SJSA1 (cell line): ENCODE measurements around the gene SLC22A14. TPM values are rescaled to one million over a fixed set of nuclear protein-coding genes. Genes with fewer than 3 reads are reported as not detected.
"Not testable (repeated sequence)": the region's sequence is repeated elsewhere in the genome, so short reads cannot be mapped to it uniquely, and the experiment has no call there.

Experiments
- DNase-seq, 2 experiments: peaks; one replicate each; pipeline ENCODE4 v3.0.0-alpha.2; 2015 to 2020; ENCODE audit warnings: low spot score in 2 of 2, low read depth in 1 of 2
- H3K27ac ChIP-seq: fragments of 250-450 bp; sonication (Bioruptor Pico); 2 replicates; pipeline ENCODE4 v1.5.1; 2020; ENCODE audit warnings: mild to moderate bottlenecking, moderate library complexity
- H3K27me3 ChIP-seq: fragments of 250-450 bp; sonication (Bioruptor Pico); replicated peaks from 2 replicates; pipeline ENCODE4 v1.5.1; 2020; ENCODE audit warnings: mild to moderate bottlenecking, moderate library complexity
- H3K36me3 ChIP-seq: fragments of 250-450 bp; sonication (Bioruptor Pico); 2 replicates; pipeline ENCODE4 v1.5.1; 2020; ENCODE audit warnings: mild to moderate bottlenecking
- H3K4me1 ChIP-seq: fragments of 250-450 bp; sonication (Bioruptor Pico); replicated peaks from 2 replicates; pipeline ENCODE4 v1.6.1; 2021; ENCODE audit warnings: mild to moderate bottlenecking
- H3K4me3 ChIP-seq: fragments of 250-450 bp; sonication (Bioruptor Pico); 2 replicates; pipeline ENCODE4 v1.5.1; 2020; ENCODE audit warnings: mild to moderate bottlenecking
- H3K9me3 ChIP-seq: fragments of 250-450 bp; sonication (Bioruptor Pico); replicated peaks from 2 replicates; pipeline ENCODE4 v1.5.1; 2020; ENCODE audit warnings: mild to moderate bottlenecking
- total RNA-seq: library from RNA; depleted of rRNA; stranded (reverse); fragments of >200 nt; shearing (Covaris generic); gene quantifications from 2 replicates; pipeline ENCODE4 v1.2.3, GENCODE V29; 2014

SLC22A14 gene
- total RNA-seq, 1 experiment from 2014 or later: not detected

- Histone ChIP-seq H3K27ac (no peak overlapping the region), H3K9me3 (no peaks in the 10 kb centered on the region), H3K27me3 (no peaks in the 10 kb centered on the region), H3K36me3 (no peaks in the 10 kb centered on the region), H3K4me1 (no peaks in the 10 kb centered on the region), H3K4me3 (no peak overlapping the region)
- DNase-seq: no peak
Observed at GRCh38 chr3:38276917-38277630, 5.0 kb upstream of the SLC22A14 start.

DNA sequence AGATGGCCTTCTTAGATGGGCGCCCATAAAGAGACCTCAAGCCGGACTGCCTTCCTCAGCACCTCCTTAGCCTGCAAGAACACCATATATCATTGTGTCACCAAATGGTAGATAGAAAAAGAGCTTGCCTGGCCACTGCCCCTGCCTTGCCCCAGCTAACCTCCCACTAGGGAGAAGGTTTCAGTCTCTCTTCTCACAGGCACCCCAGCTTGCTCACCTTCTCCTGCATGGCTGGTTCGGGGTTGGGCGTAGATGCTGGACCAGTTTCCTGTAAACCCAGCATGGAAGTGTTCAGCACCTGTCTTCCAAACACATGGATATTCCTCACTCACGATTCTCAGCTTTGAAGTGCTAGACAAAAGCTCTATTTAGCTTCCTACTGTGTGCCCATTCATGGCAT is 3.3 kb upstream of the SLC22A14 start:
- Histone ChIP-seq H3K27me3 (no peaks in the 10 kb centered on the region), H3K27ac (no peak overlapping the region), H3K4me1 (no peaks in the 10 kb centered on the region), H3K9me3 (no peaks in the 10 kb centered on the region), H3K4me3 (no peak overlapping the region), H3K36me3 (no peaks in the 10 kb centered on the region)
- no peak for DNase-seq

DNA sequence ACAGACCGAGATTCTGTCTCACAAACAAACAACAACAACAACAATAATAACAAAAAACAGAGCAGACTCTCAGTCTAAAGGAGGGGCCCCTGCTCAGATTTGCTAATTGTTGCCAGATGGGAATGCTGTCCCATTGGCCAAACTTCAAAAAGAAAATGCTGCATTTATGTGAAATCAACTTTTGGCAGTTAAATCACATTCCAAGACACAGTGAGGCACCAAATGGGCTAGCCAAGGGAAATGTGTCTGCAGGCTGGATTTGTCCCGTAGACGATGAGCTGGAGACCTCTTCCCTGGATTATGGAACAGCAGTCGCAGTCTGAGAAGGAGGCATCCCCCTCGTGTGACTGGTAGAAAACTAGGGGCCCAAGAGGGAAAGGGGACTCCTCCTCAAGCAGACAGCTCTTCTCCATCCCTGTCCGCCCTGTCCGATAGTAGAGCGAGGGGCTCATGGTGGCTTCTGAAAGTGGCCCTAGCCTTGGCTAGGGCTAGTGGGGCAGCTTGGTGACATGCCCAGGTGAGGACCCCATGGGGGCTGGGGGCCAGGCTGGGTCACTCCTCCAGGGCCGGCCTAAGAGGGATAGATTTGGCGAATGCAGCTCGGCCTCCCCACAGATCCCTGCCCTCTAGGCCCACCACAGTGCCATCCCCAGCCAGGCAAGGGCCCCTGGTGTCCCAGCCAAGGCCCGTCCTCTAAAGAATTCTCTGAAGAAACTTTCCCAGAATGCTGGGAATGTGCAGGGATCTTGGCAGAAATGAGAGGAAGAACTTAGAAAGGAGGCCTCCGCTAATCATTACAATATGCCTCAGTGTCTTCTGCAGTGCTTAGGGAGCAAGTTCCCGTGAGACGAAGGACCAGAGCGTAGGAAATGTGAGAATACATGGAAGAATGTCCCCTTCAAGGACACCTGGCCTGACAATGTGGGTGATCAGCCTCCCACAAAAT is 2.0 kb downstream of the SLC22A14 start:
- no peaks in the 10 kb centered on the region for H3K4me1 ChIP-seq
- peak in 1 of 2 experiments; percentile 16 for DNase-seq
- H3K9me3 ChIP-seq: no peaks in the 10 kb centered on the region
- no peak overlapping the region for H3K27ac ChIP-seq
- H3K27me3 ChIP-seq: no peaks in the 10 kb centered on the region
- H3K36me3 ChIP-seq: no peaks in the 10 kb centered on the region
- no peak overlapping the region for H3K4me3 ChIP-seq

DNA sequence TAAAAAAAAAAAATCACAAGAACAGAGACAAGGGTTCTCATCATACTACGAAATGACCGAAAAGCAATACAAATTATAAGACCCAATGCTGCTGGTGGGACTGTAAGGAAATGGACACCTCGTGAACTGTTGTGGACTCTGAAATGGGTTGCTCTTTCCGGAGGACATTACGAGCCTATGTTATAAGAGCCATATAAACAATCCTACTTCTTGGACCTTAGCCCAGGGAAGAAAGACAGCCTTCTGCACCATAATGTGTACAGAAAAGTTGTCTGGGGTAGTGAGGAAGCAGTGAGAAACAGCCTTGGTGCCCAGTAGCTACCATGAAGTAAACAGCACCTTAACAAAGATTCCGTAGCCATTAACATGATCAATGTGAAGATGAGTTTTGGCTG is 2.7 kb downstream of the SLC22A14 start:
- no peak for DNase-seq
- no peaks in the 10 kb centered on the region for H3K4me1 ChIP-seq
- no peaks in the 10 kb centered on the region for H3K9me3 ChIP-seq
- no peak overlapping the region for H3K27ac ChIP-seq
- no peaks in the 10 kb centered on the region for H3K36me3 ChIP-seq
- no peaks in the 10 kb centered on the region for H3K27me3 ChIP-seq
- H3K4me3 ChIP-seq: no peak overlapping the region

- not testable (repeated sequence) for H3K36me3 ChIP-seq, H3K9me3 ChIP-seq, DNase-seq, H3K4me1 ChIP-seq, H3K27ac ChIP-seq, H3K4me3 ChIP-seq, H3K27me3 ChIP-seq
Observed at GRCh38 chr3:38289286-38290217, 7.5 kb downstream of the SLC22A14 start.

- H3K4me3 ChIP-seq, H3K36me3 ChIP-seq, H3K4me1 ChIP-seq, DNase-seq, H3K27ac ChIP-seq, H3K27me3 ChIP-seq, H3K9me3 ChIP-seq: not testable (repeated sequence)
Observed at GRCh38 chr3:38297053-38297452, 15.0 kb downstream of the SLC22A14 start.

GRCh38 chr3:38297537-38297936 is 15.4 kb downstream of the SLC22A14 start:
- Histone ChIP-seq H3K4me1 (no peaks in the 10 kb centered on the region), H3K4me3 (no peak overlapping the region), H3K27me3 (no peaks in the 10 kb centered on the region), H3K9me3 (no peaks in the 10 kb centered on the region), H3K36me3 (no peaks in the 10 kb centered on the region), H3K27ac (no peak overlapping the region)
- no peak for DNase-seq

DNA sequence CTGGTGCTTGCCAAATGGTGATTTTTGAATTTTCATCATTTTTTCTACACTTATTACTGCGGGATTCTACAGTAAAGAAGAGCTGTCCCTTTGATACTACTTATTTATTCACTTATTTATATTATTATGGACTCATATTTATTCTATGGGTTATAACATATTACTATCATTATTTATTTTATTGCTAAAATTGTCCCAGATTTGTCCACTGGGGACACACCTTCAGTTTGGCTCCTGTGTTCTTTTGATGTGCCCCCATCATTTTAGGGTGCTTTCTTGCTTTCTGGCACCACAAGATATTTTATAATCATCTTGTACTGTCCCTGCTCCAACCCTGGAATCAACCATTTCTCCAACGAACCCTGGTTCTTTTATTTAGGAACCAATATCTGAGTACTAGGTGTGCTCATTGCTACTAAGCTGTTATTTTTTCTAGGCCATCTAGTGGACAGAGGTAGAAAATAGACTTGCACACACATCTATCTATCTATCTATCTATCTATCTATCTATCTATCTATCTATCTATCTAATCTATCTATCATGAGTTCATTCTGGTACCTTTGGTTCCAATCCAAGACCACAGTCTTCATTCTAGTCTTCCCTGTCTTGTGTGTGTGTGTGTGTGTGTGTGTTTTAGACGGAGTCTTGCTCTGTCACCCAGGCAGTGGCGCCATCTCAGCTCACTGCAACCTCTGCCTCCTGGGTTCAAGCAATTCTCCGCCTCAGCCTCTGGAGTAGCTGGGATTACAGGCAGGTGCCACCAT is 16.0 kb downstream of the SLC22A14 start:
- H3K36me3 ChIP-seq: no peaks in the 10 kb centered on the region
- DNase-seq: no peak
- no peaks in the 10 kb centered on the region for H3K4me1 ChIP-seq
- H3K4me3 ChIP-seq: no peak overlapping the region
- no peaks in the 10 kb centered on the region for H3K27me3 ChIP-seq
- H3K9me3 ChIP-seq: no peaks in the 10 kb centered on the region
- H3K27ac ChIP-seq: no peak overlapping the region

GRCh38 chr3:38306941-38307340 is 24.8 kb downstream of the SLC22A14 start:
- Histone ChIP-seq H3K27ac (no peak overlapping the region), H3K9me3 (no peaks in the 10 kb centered on the region), H3K4me1 (no peaks in the 10 kb centered on the region), H3K4me3 (no peak overlapping the region), H3K36me3 (no peaks in the 10 kb centered on the region), H3K27me3 (peaks cover 9% of the 10 kb centered on the region; the same call in 1 of the 2 replicates)
- no peak for DNase-seq

DNA sequence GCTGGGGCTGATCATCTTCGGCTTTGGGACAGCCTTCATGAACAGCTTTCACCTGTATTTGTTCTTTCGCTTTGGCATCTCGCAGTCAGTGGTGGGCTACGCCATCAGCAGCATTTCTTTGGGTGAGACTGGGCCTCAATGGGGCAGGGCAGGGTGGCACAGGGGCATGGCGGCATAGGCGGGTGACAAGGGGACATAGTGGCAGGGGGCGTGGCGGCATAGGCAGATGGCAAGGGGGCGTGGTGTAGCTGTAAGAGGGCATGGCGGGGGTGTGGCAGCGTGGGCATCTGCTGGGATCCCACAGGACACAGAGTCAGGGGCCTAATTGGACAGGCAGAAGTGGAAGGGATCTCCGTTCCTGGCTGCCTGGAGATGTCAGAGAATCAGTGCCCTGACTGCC is 25.5 kb downstream of the SLC22A14 start:
- no peak overlapping the region for H3K27ac ChIP-seq
- peaks cover 9% of the 10 kb centered on the region; the same call in 1 of the 2 replicates for H3K27me3 ChIP-seq
- H3K9me3 ChIP-seq: no peaks in the 10 kb centered on the region
- H3K36me3 ChIP-seq: no peaks in the 10 kb centered on the region
- no peaks in the 10 kb centered on the region for H3K4me1 ChIP-seq
- no peak overlapping the region for H3K4me3 ChIP-seq
- peak in 1 of 2 experiments; percentile 27 for DNase-seq

DNA sequence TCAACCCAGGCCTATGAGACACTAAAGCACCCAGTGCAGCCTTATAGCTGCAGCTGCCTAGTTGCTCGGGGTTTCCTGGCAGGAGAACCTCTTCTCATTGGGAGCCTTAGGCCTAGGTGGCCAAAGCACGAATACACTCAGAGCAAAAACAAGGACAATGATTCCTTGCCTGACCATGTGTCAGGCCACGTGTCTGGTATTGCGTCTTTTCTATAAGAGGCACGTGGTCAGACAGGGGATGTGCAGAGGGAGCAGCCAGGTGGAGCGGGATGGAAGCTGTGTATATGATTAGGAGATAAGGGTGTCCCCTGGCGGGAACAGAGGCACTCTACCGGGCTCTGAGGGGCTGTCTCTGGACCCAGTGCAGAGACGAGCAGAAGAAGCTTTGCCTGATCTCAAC is 26.4 kb downstream of the SLC22A14 start:
- no peaks in the 10 kb centered on the region for H3K9me3 ChIP-seq
- H3K4me1 ChIP-seq: no peaks in the 10 kb centered on the region
- no peak overlapping the region for H3K27ac ChIP-seq
- peaks cover 9% of the 10 kb centered on the region; the same call in 1 of the 2 replicates for H3K27me3 ChIP-seq
- no peaks in the 10 kb centered on the region for H3K36me3 ChIP-seq
- no peak for DNase-seq
- no peak overlapping the region for H3K4me3 ChIP-seq

DNA sequence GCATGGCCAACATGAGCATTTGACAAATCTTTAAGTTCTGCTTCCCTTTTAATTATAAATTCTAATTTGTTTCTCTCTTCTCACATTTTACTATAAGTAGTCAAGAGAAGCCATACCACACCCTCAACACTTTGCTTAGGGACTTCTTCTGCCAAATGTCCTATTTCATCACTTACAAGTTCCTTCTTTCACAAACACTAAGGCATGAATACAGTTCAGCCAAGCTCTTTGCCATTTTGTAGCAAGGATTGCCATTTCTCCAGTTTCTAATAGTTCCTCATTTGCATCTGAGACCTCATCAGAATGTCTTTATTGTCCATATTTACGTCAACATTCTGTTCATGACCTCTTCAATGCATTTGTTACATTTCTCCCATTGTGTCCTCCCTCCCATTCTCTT is 29.4 kb downstream of the SLC22A14 start:
- Histone ChIP-seq H3K36me3 (no peaks in the 10 kb centered on the region), H3K27ac (no peak overlapping the region), H3K4me3 (no peak overlapping the region), H3K27me3 (peaks cover 9% of the 10 kb centered on the region; the same call in 1 of the 2 replicates), H3K4me1 (no peaks in the 10 kb centered on the region), H3K9me3 (no peaks in the 10 kb centered on the region)
- DNase-seq: no peak

- no peak overlapping the region for H3K27ac ChIP-seq
- no peaks in the 10 kb centered on the region for H3K9me3 ChIP-seq
- peak in 1 of 2 experiments; percentile 14 for DNase-seq
- H3K27me3 ChIP-seq: peaks cover 9% of the 10 kb centered on the region; the same call in 1 of the 2 replicates
- no peaks in the 10 kb centered on the region for H3K4me1 ChIP-seq
- no peaks in the 10 kb centered on the region for H3K36me3 ChIP-seq
- no peak overlapping the region for H3K4me3 ChIP-seq
Observed at GRCh38 chr3:38311941-38312340, 29.8 kb downstream of the SLC22A14 start.
